PC-9 (cell line): ENCODE data around the gene CD209. TPM values are rescaled to one million over a fixed set of nuclear protein-coding genes. Genes with fewer than 3 reads are reported as not detected.

Source experiments
- BruUV-seq: library from RNA; stranded (reverse); fragments of 400-500 nt; replicated peaks from 2 replicates; lab custom pipeline; 2021; lab: Mats Ljungman, UMichigan
- CTCF ChIA-PET: fragments of 300-600 bp; sonication (Branson Sonifier 250); formaldehyde crosslinking; loops from one replicate; lab custom pipeline; 2022; ENCODE audit warnings: antibody characterized with exemption; lab: Charles Lee
- POLR2A ChIA-PET: fragments of 300-600 bp; sonication (Branson Sonifier 250); formaldehyde crosslinking; loops from one replicate; lab custom pipeline; 2022; ENCODE audit warnings: antibody characterized with exemption; ENCODE audit not compliant: unreplicated experiment; lab: Charles Lee
- DNase-seq, 2 experiments: peaks; one replicate each; pipeline versions ENCODE4 v3.0.0 to v3.0.0-alpha.2; 2015 to 2022; ENCODE audit warnings: mixed read lengths in 1 of 2
- H2AFZ ChIP-seq: fragments of 200-600 bp; sonication (generic); 2 replicates; pipeline ENCODE4 v1.8.1; 2017; ENCODE audit warnings: antibody characterized with exemption
- H3F3A ChIP-seq: fragments of 200-600 bp; sonication (generic); 2 replicates; pipeline ENCODE4 v1.8.1; 2017; ENCODE audit warnings: antibody characterized with exemption, mild to moderate bottlenecking, low read depth; ENCODE audit not compliant: insufficient read depth
- H3K27ac ChIP-seq: fragments of 200-600 bp; sonication (generic); 2 replicates; pipeline ENCODE4 v1.6.1; 2016; ENCODE audit warnings: mixed run types
- H3K27me3 ChIP-seq: fragments of 200-600 bp; sonication (generic); 2 replicates; pipeline ENCODE4 v1.6.1; 2016; ENCODE audit warnings: low read depth, mixed run types; ENCODE audit not compliant: insufficient read depth
- H3K36me3 ChIP-seq: fragments of 200-600 bp; sonication (generic); 2 replicates; pipeline ENCODE4 v1.6.1; 2016; ENCODE audit warnings: low read depth, mixed run types
- H3K4me1 ChIP-seq: fragments of 200-600 bp; sonication (generic); replicated peaks from 2 replicates; pipeline ENCODE4 v1.6.1; 2016; ENCODE audit warnings: mixed run types; ENCODE audit not compliant: insufficient read depth
- H3K4me2 ChIP-seq: fragments of 200-600 bp; sonication (generic); 2 replicates; pipeline ENCODE4 v1.6.1; 2017; ENCODE audit warnings: mixed run types
- H3K4me3 ChIP-seq: fragments of 200-600 bp; sonication (generic); 2 replicates; pipeline ENCODE4 v1.6.1; 2016; ENCODE audit warnings: mixed run types
- H3K79me2 ChIP-seq: fragments of 200-600 bp; sonication (generic); 2 replicates; pipeline ENCODE4 v1.6.1; 2017; ENCODE audit warnings: low read depth, mixed run types
- H3K9me2 ChIP-seq: fragments of 200-600 bp; sonication (generic); 2 replicates; pipeline ENCODE4 v1.8.1; 2017; ENCODE audit warnings: mild to moderate bottlenecking; ENCODE audit not compliant: insufficient read depth
- H3K9me3 ChIP-seq: fragments of 200-600 bp; sonication (generic); 2 replicates; pipeline ENCODE4 v1.8.1; 2016; ENCODE audit warnings: low read depth; ENCODE audit not compliant: insufficient read depth
- H4K20me1 ChIP-seq: fragments of 200-600 bp; sonication (generic); 2 replicates; pipeline ENCODE4 v1.8.1; 2017; ENCODE audit not compliant: insufficient read depth
- CTCF ChIP-seq: fragments of 200-600 bp; sonication (generic); conservative IDR thresholded peaks from 2 replicates; pipeline ENCODE4 v1.6.1; 2017; ENCODE audit warnings: mixed run types, antibody characterized with exemption, mild to moderate bottlenecking, moderate library complexity
- EZH2 ChIP-seq: fragments of 200-600 bp; sonication (generic); IDR thresholded peaks from 2 replicates; pipeline ENCODE4 v1.8.0; 2017; ENCODE audit warnings: antibody characterized with exemption, low read depth
- intact Hi-C: fragments of 100-400 bp; cut with micrococcal nuclease; formaldehyde crosslinking; loops from one replicate; pipeline ENCODE4 v1.10.0; 2022; ENCODE audit not compliant: unreplicated experiment
- total RNA-seq: library from RNA; stranded (reverse); gene quantifications from 2 replicates; pipeline ENCODE4 v1.2.3, GENCODE V29; 2021

Gene CD209
- total RNA-seq, 1 experiment from 2014 or later = not detected

- CTCF ChIA-PET = no interaction called here
- no peaks in the 10 kb centered on the region for H3K4me1 ChIP-seq
These were observed 40.3 kb downstream of the CD209 start for GRCh38 chr19:7706955-7707456.

DNA sequence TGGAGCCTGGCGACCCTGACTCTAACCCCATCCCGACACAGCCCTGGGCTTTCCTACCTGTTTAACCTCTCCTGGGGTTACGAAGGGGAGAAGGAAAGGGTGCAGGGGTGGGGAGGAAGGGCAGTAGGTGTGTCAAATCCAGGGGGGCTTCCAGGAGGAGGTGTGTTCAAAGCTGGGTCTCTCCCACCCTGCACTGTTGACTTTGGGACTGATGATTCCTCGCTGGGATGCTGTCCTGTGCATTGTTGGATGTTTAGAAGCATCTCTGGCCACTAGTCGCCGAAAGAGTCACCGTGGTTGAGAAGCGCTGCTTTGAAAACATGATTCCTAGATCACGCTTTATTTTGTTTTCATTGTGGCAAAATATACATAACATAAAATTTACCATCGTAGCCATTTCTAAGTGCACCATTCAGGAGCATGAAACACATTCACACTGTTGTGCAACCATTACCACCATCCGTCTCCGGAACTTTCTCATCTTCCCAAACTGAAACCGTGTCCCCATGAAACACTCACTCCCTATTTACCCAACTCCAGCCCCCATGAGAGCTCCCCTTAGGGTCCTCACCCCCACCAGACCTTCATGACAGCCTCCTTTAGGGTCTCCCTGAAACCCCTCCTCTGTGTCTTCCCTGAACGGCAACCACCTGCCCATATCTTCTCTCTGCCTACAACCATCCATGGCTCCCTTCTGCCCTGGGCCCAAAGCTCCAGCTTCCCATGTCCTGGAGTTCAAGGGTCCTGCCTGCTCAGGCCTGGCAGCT, 41.0 kb downstream of the CD209 start:
- Histone ChIP-seq H3K4me3 (no peak overlapping the region), H3K4me1 (no peaks in the 10 kb centered on the region), H4K20me1 (no peaks in the 10 kb centered on the region), H3F3A (no peaks in the 10 kb centered on the region), H3K9me2 (no peaks in the 10 kb centered on the region), H3K4me2 (no peak overlapping the region), H3K27ac (no peak overlapping the region), H3K36me3 (no peaks in the 10 kb centered on the region), H3K9me3 (no peaks in the 10 kb centered on the region), H3K79me2 (no peaks in the 10 kb centered on the region), H3K27me3 (peaks cover 13% of the 10 kb centered on the region; the same call in 1 of the 2 replicates), H2AFZ (no peak overlapping the region)
- BruUV-seq = no TSS peak
- no peak for DNase-seq
- POLR2A ChIA-PET = no interaction called here
- no peak for TF ChIP-seq CTCF
- no peak for TF ChIP-seq EZH2
- CTCF ChIA-PET = no interaction called here
- intact Hi-C loops = no loop called here

More at GRCh38 chr19:7706955-7707456, 40.3 kb downstream of the CD209 start:
- H3K9me2 ChIP-seq = no peaks in the 10 kb centered on the region
- H3K4me2 ChIP-seq = no peak overlapping the region
- H3K4me3 ChIP-seq = no peak overlapping the region
- TF ChIP-seq EZH2 (no peak), CTCF (no peak)
- peaks cover 13% of the 10 kb centered on the region; the same call in 1 of the 2 replicates for H3K27me3 ChIP-seq
- no peak overlapping the region for H3K27ac ChIP-seq
- intact Hi-C loops = no loop called here
- DNase-seq = no peak
- no peaks in the 10 kb centered on the region for H3K9me3 ChIP-seq
- POLR2A ChIA-PET = no interaction called here
- no TSS peak for BruUV-seq
- no peaks in the 10 kb centered on the region for H4K20me1 ChIP-seq
- H2AFZ ChIP-seq = no peak overlapping the region
- H3K36me3 ChIP-seq = no peaks in the 10 kb centered on the region
- H3F3A ChIP-seq = no peaks in the 10 kb centered on the region
- no peaks in the 10 kb centered on the region for H3K79me2 ChIP-seq

DNA sequence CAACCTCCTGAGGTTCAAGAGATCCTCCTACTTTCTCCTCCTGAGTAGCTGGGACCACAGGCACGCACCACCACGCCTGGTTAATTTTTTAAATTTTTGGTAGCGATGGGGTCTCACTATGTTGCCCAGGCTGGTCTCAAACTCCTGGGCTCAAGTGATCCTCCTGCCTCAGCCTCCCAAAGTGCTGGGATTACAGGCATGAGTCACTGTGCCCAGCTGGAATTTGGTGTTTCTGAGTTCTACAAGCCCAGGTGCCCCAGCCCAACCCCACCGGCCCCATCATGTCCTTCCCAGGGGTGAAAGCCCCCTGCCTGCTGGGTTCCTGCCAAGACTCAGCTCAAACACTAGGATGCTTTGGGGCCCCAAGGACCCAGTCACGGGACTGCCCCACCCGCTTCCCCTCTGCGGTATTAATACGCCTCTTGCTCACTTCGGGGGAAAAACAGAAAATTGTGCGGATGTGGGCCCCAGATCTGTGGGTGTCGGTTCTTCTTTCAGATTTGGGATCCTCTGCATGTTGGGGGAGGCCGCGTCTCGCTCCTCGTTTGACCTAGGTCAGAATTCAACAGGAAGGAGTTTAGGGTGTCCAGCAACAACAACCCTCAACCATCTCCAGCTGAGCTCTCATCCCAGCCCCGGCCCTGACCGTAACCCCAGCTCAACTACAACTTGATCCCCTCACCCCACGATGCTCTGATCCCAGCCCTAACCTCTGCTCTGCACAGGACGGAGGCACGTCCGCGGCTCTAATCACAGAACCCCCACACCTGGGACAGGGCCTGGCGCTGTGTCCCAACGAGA, 41.7 kb downstream of the CD209 start:
- Histone ChIP-seq H3K9me2 (no peaks in the 10 kb centered on the region), H3K79me2 (no peaks in the 10 kb centered on the region), H4K20me1 (no peaks in the 10 kb centered on the region), H3K4me1 (no peaks in the 10 kb centered on the region), H3K27ac (no peak overlapping the region), H3F3A (no peaks in the 10 kb centered on the region), H3K36me3 (no peaks in the 10 kb centered on the region), H3K9me3 (no peaks in the 10 kb centered on the region), H3K4me2 (no peak overlapping the region), H3K4me3 (no peak overlapping the region), H3K27me3 (peaks cover 13% of the 10 kb centered on the region; the same call in 1 of the 2 replicates), H2AFZ (no peak overlapping the region)
- intact Hi-C loops = no loop called here
- DNase-seq = no peak
- TF ChIP-seq EZH2 = no peak
- TF ChIP-seq CTCF = no peak
- ChIA-PET POLR2A (no interaction called here), CTCF (interaction anchor here (0.7 kb wide), 1 partner anchor 82 kb away, joined by 4 read pairs; no protein-coding TSS in a partner anchor)
- BruUV-seq = no TSS peak
